A673 (cell line): Measurements from ENCODE around the gene STAMBP. TPM values are rescaled to one million over a fixed set of nuclear protein-coding genes. Genes with fewer than 3 reads are reported as not detected.

Source experiments
- BruUV-seq: library from RNA; stranded (reverse); fragments of 400-500 nt; replicated peaks from 2 replicates; lab custom pipeline; 2021; lab: Mats Ljungman, UMichigan
- CTCF ChIA-PET: fragments of 300-600 bp; sonication (Branson Sonifier 250); formaldehyde crosslinking; loops from one replicate; lab custom pipeline; 2022; ENCODE audit warnings: antibody characterized with exemption; lab: Charles Lee
- POLR2A ChIA-PET: fragments of 300-600 bp; sonication (Branson Sonifier 250); formaldehyde crosslinking; loops from one replicate; lab custom pipeline; 2022; ENCODE audit warnings: antibody characterized with exemption; ENCODE audit not compliant: low non-redundant PET; lab: Charles Lee
- DNase-seq: peaks from one replicate; pipeline ENCODE4 v3.0.0-alpha.2; 2015; ENCODE audit warnings: low spot score
- H3K27ac ChIP-seq: fragments of 200-600 bp; sonication (generic); 2 replicates; pipeline ENCODE4 v1.5.1; 2016; ENCODE audit warnings: mixed run types, low read depth, mild to moderate bottlenecking, mixed read lengths, antibody characterized with exemption, low read length; ENCODE audit not compliant: poor library complexity, severe bottlenecking
- H3K27me3 ChIP-seq: fragments of 200-600 bp; sonication (generic); replicated peaks from 2 replicates; pipeline ENCODE4 v1.6.1; 2017; ENCODE audit warnings: mixed run types, low read depth, mild to moderate bottlenecking, mixed read lengths, antibody characterized with exemption, low read length; ENCODE audit not compliant: insufficient read depth, poor library complexity
- H3K36me3 ChIP-seq: fragments of 200-600 bp; sonication (generic); 2 replicates; pipeline ENCODE4 v1.6.1; 2016; ENCODE audit warnings: mixed run types, mild to moderate bottlenecking, mixed read lengths, antibody characterized with exemption, low read length; ENCODE audit not compliant: insufficient read depth, poor library complexity, severe bottlenecking
- H3K4me1 ChIP-seq: fragments of 200-600 bp; sonication (generic); 2 replicates; pipeline ENCODE4 v1.6.1; 2017; ENCODE audit warnings: mixed run types, mild to moderate bottlenecking, mixed read lengths, antibody characterized with exemption, low read length; ENCODE audit not compliant: insufficient read depth, poor library complexity, severe bottlenecking
- H3K4me3 ChIP-seq: fragments of 200-600 bp; sonication (generic); 2 replicates; pipeline ENCODE4 v1.5.1; 2016; ENCODE audit warnings: low read depth, mixed run types, mild to moderate bottlenecking, mixed read lengths, low read length; ENCODE audit not compliant: poor library complexity, severe bottlenecking
- H3K9me3 ChIP-seq: fragments of 200-600 bp; sonication (generic); 2 replicates; pipeline ENCODE4 v1.6.1; 2016; ENCODE audit warnings: mixed run types, low read depth, mild to moderate bottlenecking, mixed read lengths, antibody characterized with exemption, low read length; ENCODE audit not compliant: poor library complexity, severe bottlenecking
- CTCF ChIP-seq: fragments of 300-800, 200-600 bp; sonication (generic); conservative IDR thresholded peaks from 2 replicates; pipeline ENCODE4 v1.5.1; 2017; ENCODE audit warnings: low read depth, mild to moderate bottlenecking, antibody characterized with exemption, low read length, moderate library complexity, mixed read lengths
- EZH2 ChIP-seq: fragments of 200-600 bp; sonication (generic); IDR thresholded peaks from 2 replicates; pipeline ENCODE4 v1.6.1; 2017; ENCODE audit warnings: borderline replicate concordance, low read depth, mild to moderate bottlenecking, mixed read lengths, antibody characterized with exemption, low read length; ENCODE audit not compliant: poor library complexity, severe bottlenecking
- intact Hi-C: fragments of 100-400 bp; cut with micrococcal nuclease; formaldehyde crosslinking; loops from one replicate; pipeline ENCODE4 v1.10.0; 2022; ENCODE audit not compliant: unreplicated experiment
- total RNA-seq: library from RNA; stranded (reverse); gene quantifications from 2 replicates; pipeline ENCODE4 v1.2.3, GENCODE V29; 2021

The STAMBP gene
- total RNA-seq, 1 experiment from 2014 or later = 67.1 TPM

GRCh38 chr2:73910873-73911547, 82.2 kb downstream of the STAMBP start:
- no peak for TF ChIP-seq CTCF
- H3K36me3 ChIP-seq = no peaks in the 10 kb centered on the region
- POLR2A ChIA-PET = interaction anchor here (0.6 kb wide), 1 partner anchor 256 kb away, joined by 3 read pairs; no protein-coding TSS in a partner anchor
- BruUV-seq = no TSS peak
- peaks cover 11% of the 10 kb centered on the region for H3K4me1 ChIP-seq
- H3K4me3 ChIP-seq = no peak overlapping the region
- no peaks in the 10 kb centered on the region for H3K27me3 ChIP-seq
- no peak overlapping the region for H3K27ac ChIP-seq
- no peaks in the 10 kb centered on the region for H3K9me3 ChIP-seq
- CTCF ChIA-PET = no interaction called here
- DNase-seq = no peak
- intact Hi-C loops = no loop called here

GRCh38 chr2:73911548-73912208, 82.9 kb downstream of the STAMBP start:
- H3K36me3 ChIP-seq = no peaks in the 10 kb centered on the region
- no peaks in the 10 kb centered on the region for H3K9me3 ChIP-seq
- CTCF ChIA-PET = no interaction called here
- no peaks in the 10 kb centered on the region for H3K27me3 ChIP-seq
- H3K4me3 ChIP-seq = no peak overlapping the region
- TF ChIP-seq EZH2 (no peak), CTCF (no peak)
- POLR2A ChIA-PET = interaction anchor here (0.6 kb wide), 1 partner anchor 255 kb away, joined by 3 read pairs; no protein-coding TSS in a partner anchor
- BruUV-seq = no TSS peak
- no peak for DNase-seq
- peaks cover 11% of the 10 kb centered on the region for H3K4me1 ChIP-seq
- intact Hi-C loops = no loop called here
- H3K27ac ChIP-seq = no peak overlapping the region

- POLR2A ChIA-PET = no interaction called here
- H3K4me3 ChIP-seq = no peak overlapping the region
- BruUV-seq = no TSS peak
- TF ChIP-seq CTCF (no peak), EZH2 (no peak)
- CTCF ChIA-PET = no interaction called here
- H3K4me1 ChIP-seq = peaks cover 6% of the 10 kb centered on the region
- DNase-seq = no peak
- no peaks in the 10 kb centered on the region for H3K9me3 ChIP-seq
- H3K36me3 ChIP-seq = no peaks in the 10 kb centered on the region
- no peak overlapping the region for H3K27ac ChIP-seq
- intact Hi-C loops = no loop called here
- H3K27me3 ChIP-seq = no peaks in the 10 kb centered on the region
Measured at GRCh38 chr2:73913414-73914054, 84.8 kb downstream of the STAMBP start.
